HepG2 (cell line): ENCODE data around the gene MTA3. TPM values are rescaled to one million over a fixed set of nuclear protein-coding genes. Genes with fewer than 3 reads are reported as not detected.

Experiments used
- ARID4A ChIP-seq: sonication (generic); formaldehyde crosslinking; IDR thresholded peaks from 2 replicates; pipeline ENCODE4 v1.5.0; 2020; ENCODE audit warnings: mild to moderate bottlenecking, missing genetic modification reagents, borderline replicate concordance
- BATF2 ChIP-seq: sonication (generic); formaldehyde crosslinking; IDR thresholded peaks from 2 replicates; pipeline ENCODE4 v1.8.0; 2022; ENCODE audit warnings: mild to moderate bottlenecking, missing genetic modification reagents, moderate library complexity
- ERF ChIP-seq: IDR thresholded peaks from 2 replicates; pipeline ENCODE4 v1.6.1; 2018; ENCODE audit warnings: missing biosample characterization, missing genetic modification reagents
- FOXA3 ChIP-seq: IDR thresholded peaks from 2 replicates; pipeline ENCODE4 v1.6.1; 2016; ENCODE audit warnings: missing genetic modification reagents, missing compliant biosample characterization
- GATAD1 ChIP-seq: IDR thresholded peaks from 2 replicates; pipeline ENCODE4 v1.6.1; 2016; ENCODE audit warnings: missing genetic modification reagents, missing compliant biosample characterization
- HMGXB4 ChIP-seq, 2 experiments: sonication (generic) in 1 of 2; formaldehyde crosslinking in 1 of 2; IDR thresholded peaks; 2 replicates each; pipeline versions ENCODE4 v1.4.0 to v1.6.1; 2018 to 2020; ENCODE audit warnings: missing genetic modification reagents in 2 of 2, borderline replicate concordance in 1 of 2, low read depth in 1 of 2, mild to moderate bottlenecking in 1 of 2, missing biosample characterization in 1 of 2
- MLX ChIP-seq: IDR thresholded peaks from 2 replicates; pipeline ENCODE4 v1.6.1; 2016
- MXD4 ChIP-seq: IDR thresholded peaks from 2 replicates; pipeline ENCODE4 v1.6.1; 2016; ENCODE audit warnings: mild to moderate bottlenecking, missing biosample characterization, missing genetic modification reagents
- NCOA2 ChIP-seq: sonication (generic); formaldehyde crosslinking; IDR thresholded peaks from 2 replicates; pipeline ENCODE4 v1.8.0; 2022; ENCODE audit warnings: inconsistent platforms
- PAXIP1 ChIP-seq: sonication (generic); formaldehyde crosslinking; conservative IDR thresholded peaks from 2 replicates; pipeline ENCODE4 v1.4.0; 2020; ENCODE audit warnings: mild to moderate bottlenecking, missing genetic modification reagents, moderate library complexity
- PPARG ChIP-seq: conservative IDR thresholded peaks from 2 replicates; pipeline ENCODE4 v1.6.1; 2016; ENCODE audit warnings: missing biosample characterization, missing genetic modification reagents
- SOX6 ChIP-seq, 2 experiments: fragments of 450-650 bp in 1 of 2; sonication (generic) in 1 of 2; formaldehyde crosslinking in 1 of 2; IDR thresholded peaks; 2 replicates each; pipeline versions ENCODE4 v1.4.0 to v1.6.1; 2017 to 2020; ENCODE audit warnings: antibody characterized with exemption in 1 of 2, mild to moderate bottlenecking in 1 of 2, missing genetic modification reagents in 1 of 2
- TBL1XR1 ChIP-seq: fragments of 150-350 bp; IDR thresholded peaks from 2 replicates; pipeline ENCODE4 v1.6.1; 2014; ENCODE audit warnings: borderline replicate concordance, low read length; ENCODE audit not compliant: partially characterized antibody
- TBX2 ChIP-seq: sonication (generic); formaldehyde crosslinking; IDR thresholded peaks from 2 replicates; pipeline ENCODE4 v1.5.0; 2020; ENCODE audit warnings: missing genetic modification reagents, mild to moderate bottlenecking, borderline replicate concordance
- ZNF326 ChIP-seq: sonication (generic); formaldehyde crosslinking; IDR thresholded peaks from 2 replicates; pipeline ENCODE4 v1.4.0; 2020; ENCODE audit warnings: missing genetic modification reagents, borderline replicate concordance
- ZNF333 ChIP-seq: sonication (generic); formaldehyde crosslinking; IDR thresholded peaks from 2 replicates; pipeline ENCODE4 v1.4.0; 2020; ENCODE audit warnings: mild to moderate bottlenecking, missing genetic modification reagents, borderline replicate concordance
- ZNF576 ChIP-seq: sonication (generic); formaldehyde crosslinking; IDR thresholded peaks from 2 replicates; pipeline ENCODE4 v1.4.0; 2020; ENCODE audit warnings: mild to moderate bottlenecking, missing genetic modification reagents
- polyA plus RNA-seq, 8 experiments: library from polyadenylated mRNA; depleted of rRNA in 3 of 8; stranded (reverse) in 7 of 8; unstranded in 1 of 8; fragments of >200 nt; fragmentation: Illumina TruSeq in 4 of 8; extraction: Trizol in 4 of 8; gene quantifications; 2 replicates each; pipeline versions ENCODE4 v1.2.1 to v1.2.3, GENCODE V29; 2011 to 2016; ENCODE audit warnings: low read depth in 4 of 8, missing spikeins in 1 of 8, mixed read lengths in 1 of 8; ENCODE audit not compliant: insufficient read depth in 1 of 8
- total RNA-seq, 5 experiments: library from RNA; depleted of rRNA; stranded (reverse); fragments of >200 nt; fragmentation: Illumina TruSeq; extraction: Trizol; gene quantifications; 2 replicates each; pipeline ENCODE4 v1.2.3, GENCODE V29; 2016; ENCODE audit warnings: low read depth in 1 of 5

Gene MTA3
- total and polyA plus RNA-seq, 2 of the 13 experiments (the other 11 are each of a cell fraction or from before 2014, with no cell fraction given) = 48.8 to 77.8 TPM

GRCh38 chr2:42795841-42796301, 227.4 kb downstream of the MTA3 start (continued):
- no peak for TF ChIP-seq PAXIP1
- 0 out of 2 replicates have a peak, but pooled peaks have one; percentile 12 for TF ChIP-seq MLX (CRISPR knock-in tag)
- TF ChIP-seq PPARG (CRISPR knock-in tag) = 0 out of 2 replicates have a peak, but pooled peaks have one; percentile 24
- 0 out of 2 replicates have a peak, but pooled peaks have one; percentile 55 for TF ChIP-seq MXD4 (CRISPR knock-in tag)
- TF ChIP-seq NCOA2 = no peak
- no peak for TF ChIP-seq TBL1XR1
- peak; percentile 36; the same call in 1 of the 2 replicates for TF ChIP-seq ARID4A (CRISPR knock-in tag)
- no peak for TF ChIP-seq ZNF326
- TF ChIP-seq ERF = peak; percentile 21; the same call in 1 of the 2 replicates
- TF ChIP-seq GATAD1 (CRISPR knock-in tag) = peak; percentile 23; the same call in 1 of the 2 replicates
- no peak for TF ChIP-seq ZNF576 (CRISPR knock-in tag)
- no peak for TF ChIP-seq TBX2 (CRISPR knock-in tag)
- TF ChIP-seq FOXA3 (CRISPR knock-in tag) = peak; percentile 15; the same call in 1 of the 2 replicates
- TF ChIP-seq SOX6 (IDR thresholded peaks at IDR 0.05) = no peak
- peak; percentile 20; the same call in 1 of the 2 replicates for TF ChIP-seq SOX6 (CRISPR knock-in tag; IDR thresholded peaks at IDR 0.05)
- peak; percentile 94 for TF ChIP-seq ZNF333 (CRISPR knock-in tag)
- TF ChIP-seq BATF2 (CRISPR knock-in tag) = no peak
- peak in 1 of 2 experiments; percentile 45; a peak in 1 of 4 replicates for TF ChIP-seq HMGXB4 (CRISPR knock-in tag; IDR thresholded peaks at IDR 0.05; ENCODE audit: borderline replicate concordance in 1 of 2, low read depth in 1 of 2)
